Left lung (tissue), 10 donors: ENCODE measurements around the gene PSAPL1. TPM values are rescaled to one million over a fixed set of nuclear protein-coding genes. Genes with fewer than 3 reads are reported as not detected.

Experiments
- ATAC-seq: fragments of 200-7000 bp; cut with Tn5 transposase; one replicate; pipeline ENCODE4 v1.9.1; 2020; ENCODE audit warnings: moderate library complexity
- DNase-seq, 4 donors: peaks; one replicate each; pipeline ENCODE4 v3.0.0-alpha.2; 2013 to 2020
- H3K27ac ChIP-seq, 2 donors: fragments of 200-600 bp; sonication (generic) in 1 of 2; one replicate each; pipeline versions ENCODE4 v1.5.0 to v1.8.0; 2020 to 2021
- H3K27me3 ChIP-seq, 2 donors: fragments of 200-600 bp; sonication (generic) in 1 of 2; one replicate each; pipeline versions ENCODE4 v1.5.0 to v1.8.0; 2020 to 2021
- H3K36me3 ChIP-seq, 2 donors: fragments of 200-600 bp; sonication (generic) in 1 of 2; one replicate each; pipeline versions ENCODE4 v1.5.0 to v1.8.0; 2020 to 2021
- H3K4me1 ChIP-seq, 2 donors: fragments of 200-600 bp; one replicate each; pipeline ENCODE4 v1.8.0; 2021
- H3K4me3 ChIP-seq, 2 donors: fragments of 200-600 bp; sonication (generic) in 1 of 2; one replicate each; pipeline versions ENCODE4 v1.5.0 to v1.8.0; 2020 to 2021; ENCODE audit warnings: mild to moderate bottlenecking in 1 of 2
- H3K9me3 ChIP-seq, 2 donors: fragments of 200-600 bp; sonication (generic) in 1 of 2; one replicate each; pipeline versions ENCODE4 v1.5.0 to v1.8.0; 2020 to 2021
- CTCF ChIP-seq, 2 donors: fragments of 200-600 bp; sonication (generic) in 1 of 2; IDR thresholded peaks; one replicate each; pipeline versions ENCODE4 v1.5.0 to v1.8.0; 2021; ENCODE audit warnings: antibody characterized with exemption in 2 of 2
- intact Hi-C, 2 donors: fragments of 100-400 bp; cut with DNase I; formaldehyde crosslinking; loops; one replicate each; pipeline versions ENCODE4 v1.11.2 to v1.14.2; 2022
- polyA plus RNA-seq, 6 donors: library from polyadenylated mRNA; unstranded; fragments of 120-200 nt; gene quantifications; one replicate each; pipeline ENCODE4 v1.2.1, GENCODE V29; 2013; ENCODE audit not compliant: insufficient read length in 6 of 6
- total RNA-seq, 2 donors: library from RNA; stranded (reverse); fragmentation: NEBNext Ultra II Directional; extraction: Animal tissue kit (Norgen Biotek cat#: 25700); gene quantifications; one replicate each; pipeline ENCODE4 v1.2.1, GENCODE V29; 2021
- donor health status: DM: no; HTN: yes; CAD: no.
- donor health status: DM: no; HTN: no; CAD: no.

Gene PSAPL1
- total and polyA plus RNA-seq, 8 donors, result 0.03 to 0.10 (median 0.06) TPM

- Histone ChIP-seq H3K4me3 (no peak overlapping the region), H3K27me3 (peaks cover 0 to 16% of the 10 kb centered on the region in 2 donors), H3K36me3 (no peaks in the 10 kb centered on the region), H3K27ac (no peak overlapping the region), H3K9me3 (peaks cover 0 to 5% of the 10 kb centered on the region in 2 donors), H3K4me1 (no peaks in the 10 kb centered on the region)
- intact Hi-C loops, result no loop called here
- TF ChIP-seq CTCF (IDR thresholded peaks at IDR 0.05), result no peak
- DNase-seq, result peak in 2 of 4 donors; percentile 19 to 56
- ATAC-seq, result no peak
Observed at GRCh38 chr4:7417639-7418038, 17.1 kb downstream of the PSAPL1 start.

- TF ChIP-seq CTCF (IDR thresholded peaks at IDR 0.05), result no peak
- no peaks in the 10 kb centered on the region for H3K4me1 ChIP-seq
- DNase-seq (peak in 2 of 4 donors; percentile 8 to 51), ATAC-seq (no peak)
- H3K27ac ChIP-seq, result no peak overlapping the region
- H3K4me3 ChIP-seq, result no peak overlapping the region
- H3K36me3 ChIP-seq, result no peaks in the 10 kb centered on the region
- H3K9me3 ChIP-seq, result peaks cover 0 to 5% of the 10 kb centered on the region in 2 donors
- peaks cover 0 to 23% of the 10 kb centered on the region in 2 donors for H3K27me3 ChIP-seq
- intact Hi-C loops, result no loop called here
Observed at GRCh38 chr4:7416745-7417432, 17.8 kb downstream of the PSAPL1 start.

GRCh38 chr4:7415927-7416686, 18.6 kb downstream of the PSAPL1 start:
- no peak overlapping the region for H3K27ac ChIP-seq
- H3K4me3 ChIP-seq, result no peak overlapping the region
- no peak for TF ChIP-seq CTCF (IDR thresholded peaks at IDR 0.05)
- ATAC-seq, result no peak
- peak in 1 of 4 donors; percentile 12 for DNase-seq
- peaks cover 0 to 5% of the 10 kb centered on the region in 2 donors for H3K9me3 ChIP-seq
- intact Hi-C loops, result no loop called here
- H3K4me1 ChIP-seq, result no peaks in the 10 kb centered on the region
- peaks cover 0 to 23% of the 10 kb centered on the region in 2 donors for H3K27me3 ChIP-seq
- H3K36me3 ChIP-seq, result no peaks in the 10 kb centered on the region

GRCh38 chr4:7414736-7415510, 19.8 kb downstream of the PSAPL1 start:
- intact Hi-C loops, result no loop called here
- TF ChIP-seq CTCF (IDR thresholded peaks at IDR 0.05), result no peak
- DNase-seq (peak in 1 of 4 donors; percentile 7), ATAC-seq (no peak)
- no peaks in the 10 kb centered on the region for H3K4me1 ChIP-seq
- H3K9me3 ChIP-seq, result peaks cover 0 to 5% of the 10 kb centered on the region in 2 donors
- H3K27ac ChIP-seq, result no peak overlapping the region
- no peaks in the 10 kb centered on the region for H3K36me3 ChIP-seq
- H3K27me3 ChIP-seq, result peaks cover 0 to 23% of the 10 kb centered on the region in 2 donors
- H3K4me3 ChIP-seq, result no peak overlapping the region
